ENCODE results near the gene SIRT5.

SIRT5 gene

GRCh38 chr6:13574571-13575376, at the start of gene SIRT5:
Gene SIRT5 (plus strand): TSS chr6:13574601. CDS start chr6:13584111, 9,510 bp downstream.
- DNase-seq (ENCODE audit: extremely low read depth in 1 of 2, low read depth in 1 of 2) = peak; percentile 50 to 67

- no peak for DNase-seq (ENCODE audit: extremely low read depth in 1 of 2, low read depth in 1 of 2)
These were observed 49.4 kb upstream of the SIRT5 start for GRCh38 chr6:13524801-13525508.

- DNase-seq (ENCODE audit: extremely low read depth in 1 of 2, low read depth in 1 of 2) = no peak
These were observed 48.1 kb upstream of the SIRT5 start for GRCh38 chr6:13526357-13526726.

- DNase-seq (ENCODE audit: extremely low read depth in 1 of 2, low read depth in 1 of 2) = peak in 1 of 2 donors; percentile 1
These were observed 47.4 kb upstream of the SIRT5 start for GRCh38 chr6:13526727-13527670.

GRCh38 chr6:13527671-13528056, 46.7 kb upstream of the SIRT5 start:
- no peak for DNase-seq (ENCODE audit: extremely low read depth in 1 of 2, low read depth in 1 of 2)

GRCh38 chr6:13528232-13528631, 46.2 kb upstream of the SIRT5 start:
- DNase-seq (ENCODE audit: extremely low read depth in 1 of 2, low read depth in 1 of 2) = no peak

- no peak for DNase-seq (ENCODE audit: extremely low read depth in 1 of 2, low read depth in 1 of 2)
These were observed 45.5 kb upstream of the SIRT5 start for GRCh38 chr6:13528777-13529343.

- DNase-seq (ENCODE audit: extremely low read depth in 1 of 2, low read depth in 1 of 2) = no peak
These were observed 42.4 kb upstream of the SIRT5 start for GRCh38 chr6:13531956-13532355.

- no peak for DNase-seq (ENCODE audit: extremely low read depth in 1 of 2, low read depth in 1 of 2)
These were observed 39.9 kb upstream of the SIRT5 start for GRCh38 chr6:13534536-13534935.

GRCh38 chr6:13535306-13535705, 39.1 kb upstream of the SIRT5 start:
- DNase-seq (ENCODE audit: extremely low read depth in 1 of 2, low read depth in 1 of 2) = no peak

GRCh38 chr6:13536796-13537526, 37.4 kb upstream of the SIRT5 start:
- no peak for DNase-seq (ENCODE audit: extremely low read depth in 1 of 2, low read depth in 1 of 2)

- no peak for DNase-seq (ENCODE audit: extremely low read depth in 1 of 2, low read depth in 1 of 2)
These were observed 36.9 kb upstream of the SIRT5 start for GRCh38 chr6:13537527-13537897.

GRCh38 chr6:13538084-13538483, 36.3 kb upstream of the SIRT5 start:
- no peak for DNase-seq (ENCODE audit: extremely low read depth in 1 of 2, low read depth in 1 of 2)

- no peak for DNase-seq (ENCODE audit: extremely low read depth in 1 of 2, low read depth in 1 of 2)
These were observed 35.8 kb upstream of the SIRT5 start for GRCh38 chr6:13538600-13538999.

GRCh38 chr6:13539572-13539971, 34.8 kb upstream of the SIRT5 start:
- no peak for DNase-seq (ENCODE audit: extremely low read depth in 1 of 2, low read depth in 1 of 2)

- DNase-seq (ENCODE audit: extremely low read depth in 1 of 2, low read depth in 1 of 2) = no peak
These were observed 32.9 kb upstream of the SIRT5 start for GRCh38 chr6:13541496-13541895.

- DNase-seq (ENCODE audit: extremely low read depth in 1 of 2, low read depth in 1 of 2) = no peak
These were observed 29.8 kb upstream of the SIRT5 start for GRCh38 chr6:13544454-13545186.

- no peak for DNase-seq (ENCODE audit: extremely low read depth in 1 of 2, low read depth in 1 of 2)
These were observed 28.5 kb upstream of the SIRT5 start for GRCh38 chr6:13545885-13546284.

GRCh38 chr6:13548500-13549210, 25.7 kb upstream of the SIRT5 start:
- DNase-seq (ENCODE audit: extremely low read depth in 1 of 2, low read depth in 1 of 2) = no peak

Data from stimulated activated CD8-positive, alpha-beta memory T cell treated with anti-CD3 and anti-CD28 coated beads, Interleukin-7, amount 100 ng/mL, for 48 hours (primary cell).